ENCODE measurements around the gene IBTK. TPM values are rescaled to one million over a fixed set of nuclear protein-coding genes. Genes with fewer than 3 reads are reported as not detected.

The IBTK gene
- polyA plus RNA-seq, 3 donors, result 7.0 to 20.2 (median 13.1) TPM

- Histone ChIP-seq H3K27ac (ENCODE audit: low read depth in 1 of 2, low read length in 2 of 2) (no peak overlapping the region), H3K9me3 (replicated peaks in 1 of 2; ENCODE audit: control insufficient read depth in 1 of 2, insufficient read depth in 1 of 2, low read length in 2 of 2) (no peaks in the 10 kb centered on the region), H3K27me3 (ENCODE audit: control insufficient read depth in 2 of 2, insufficient read depth in 2 of 2, low read length in 2 of 2) (no peaks in the 10 kb centered on the region), H4K20me1 (ENCODE audit: insufficient read depth, low read length) (peaks cover 22% of the 10 kb centered on the region), H3K79me2 (ENCODE audit: insufficient read depth, low read length) (peaks cover 95% of the 10 kb centered on the region), H3K4me2 (replicated peaks; ENCODE audit: extremely low read depth, low read length, poor library complexity, severe bottlenecking) (no peak overlapping the region), H3K4me1 (ENCODE audit: control insufficient read depth in 1 of 2, insufficient read depth in 2 of 2, low read length in 2 of 2) (no peaks in the 10 kb centered on the region), H3K4me3 (replicated peaks in 1 of 3; ENCODE audit: low read depth in 2 of 3, low read length in 3 of 3) (no peak overlapping the region), H3K36me3 (replicated peaks in 1 of 2; ENCODE audit: control insufficient read depth in 1 of 2, insufficient read depth in 2 of 2, low read length in 2 of 2) (peaks cover 26 to 63% of the 10 kb centered on the region in 2 donors), H3K9ac (ENCODE audit: insufficient read depth, low read length, poor library complexity, severe bottlenecking) (no peak overlapping the region), H2AFZ (ENCODE audit: insufficient read depth, low read depth, low read length, poor library complexity, severe bottlenecking) (no peak overlapping the region)
- Mint-ChIP-seq H3K9me3 (no peaks in the 10 kb centered on the region), H3K27me3 (ENCODE audit: low read depth in 3 of 3) (peaks cover 0 to 2% (median 0%) of the 10 kb centered on the region in 3 donors), H3K4me1 (peaks cover 5% of the 10 kb centered on the region), H3K36me3 (peaks cover 28 to 57% of the 10 kb centered on the region in 2 donors), H3K4me3 (no peak overlapping the region), H3K27ac (no peak overlapping the region)
- WGBS (ENCODE audit: insufficient coverage), result no CpG with 5 or more reads among the region's 2 CpGs
- intact Hi-C loops (cut with micrococcal nuclease), result no loop called here
- no peak for TF ChIP-seq CTCF (IDR thresholded peaks at IDR 0.05)
- DNase-seq, result no peak
These were observed 7.9 kb downstream of the IBTK start for GRCh38 chr6:82239597-82239996.

GRCh38 chr6:82237013-82237412, 10.5 kb downstream of the IBTK start:
- Mint-ChIP-seq H3K9me3 (no peaks in the 10 kb centered on the region), H3K4me3 (no peak overlapping the region), H3K4me1 (no peaks in the 10 kb centered on the region), H3K36me3 (peaks cover 43 to 70% of the 10 kb centered on the region in 2 donors), H3K27ac (peak overlapping the region in 3 of 7 donors; percentile 18 to 67 (median 30)), H3K27me3 (ENCODE audit: low read depth in 3 of 3) (no peaks in the 10 kb centered on the region)
- no peak for TF ChIP-seq CTCF (IDR thresholded peaks at IDR 0.05)
- no peak overlapping the region for H3K9ac ChIP-seq (ENCODE audit: insufficient read depth, low read length, poor library complexity, severe bottlenecking)
- whole genome bisulfite sequencing (ENCODE audit: insufficient coverage), result no CpG with 5 or more reads among the region's 1 CpG
- H3K4me2 ChIP-seq (replicated peaks; ENCODE audit: extremely low read depth, low read length, poor library complexity, severe bottlenecking), result no peak overlapping the region
- peaks cover 70% of the 10 kb centered on the region for H3K79me2 ChIP-seq (ENCODE audit: insufficient read depth, low read length)
- intact Hi-C loops (cut with micrococcal nuclease), result no loop called here
- no peak overlapping the region for H2AFZ ChIP-seq (ENCODE audit: insufficient read depth, low read depth, low read length, poor library complexity, severe bottlenecking)
- no peak overlapping the region for H3K4me3 ChIP-seq (replicated peaks in 1 of 3; ENCODE audit: low read depth in 2 of 3, low read length in 3 of 3)
- H3K27ac ChIP-seq (ENCODE audit: low read depth in 1 of 2, low read length in 2 of 2), result peak overlapping the region in 1 of 2 donors; percentile 30
- H3K36me3 ChIP-seq (replicated peaks in 1 of 2; ENCODE audit: control insufficient read depth in 1 of 2, insufficient read depth in 2 of 2, low read length in 2 of 2), result peaks cover 44 to 78% of the 10 kb centered on the region in 2 donors
- no peak for DNase-seq
- no peaks in the 10 kb centered on the region for H3K27me3 ChIP-seq (ENCODE audit: control insufficient read depth in 2 of 2, insufficient read depth in 2 of 2, low read length in 2 of 2)
- no peaks in the 10 kb centered on the region for H3K9me3 ChIP-seq (replicated peaks in 1 of 2; ENCODE audit: control insufficient read depth in 1 of 2, insufficient read depth in 1 of 2, low read length in 2 of 2)
- no peaks in the 10 kb centered on the region for H3K4me1 ChIP-seq (ENCODE audit: control insufficient read depth in 1 of 2, insufficient read depth in 2 of 2, low read length in 2 of 2)
- peaks cover 22% of the 10 kb centered on the region for H4K20me1 ChIP-seq (ENCODE audit: insufficient read depth, low read length)

Data from CD14-positive monocyte (primary cell).